SK-N-SH treated with all-trans-retinoic acid at 6 μM for 48 hours (cell line): ENCODE measurements around the gene GPC6.

Source experiments
- ATAC-seq: fragments of 200-7000 bp; cut with Tn5 transposase; 3 replicates; pipeline ENCODE4 v1.9.1; 2020; ENCODE audit warnings: mild to moderate bottlenecking, moderate library complexity
- ARNTL ChIP-seq: fragments of 450-650 bp; formaldehyde crosslinking; IDR thresholded peaks from 2 replicates; pipeline ENCODE4 v1.5.0; 2020; ENCODE audit warnings: low read depth, mild to moderate bottlenecking, moderate library complexity, borderline replicate concordance
- BACH2 ChIP-seq: fragments of 250-450 bp; sonication (Bioruptor Pico); IDR thresholded peaks from 2 replicates; pipeline ENCODE4 v1.9.0; 2021; ENCODE audit warnings: mild to moderate bottlenecking, borderline replicate concordance
- CSDC2 ChIP-seq: fragments of 250-450 bp; sonication (Bioruptor Pico); IDR thresholded peaks from 2 replicates; pipeline ENCODE4 v1.5.0; 2020; ENCODE audit warnings: mild to moderate bottlenecking, moderate library complexity
- CSRNP3 ChIP-seq: fragments of 250-450 bp; sonication (Bioruptor Pico); IDR thresholded peaks from 2 replicates; pipeline ENCODE4 v1.5.1; 2021; ENCODE audit warnings: mild to moderate bottlenecking, moderate library complexity
- ESRRG ChIP-seq: fragments of 250-450 bp; sonication (Bioruptor Pico); IDR thresholded peaks from 2 replicates; pipeline ENCODE4 v1.6.1; 2021; ENCODE audit warnings: mild to moderate bottlenecking
- ISL1 ChIP-seq: fragments of 250-450 bp; sonication (Bioruptor Pico); IDR thresholded peaks from 2 replicates; pipeline ENCODE4 v2.1.2; 2022; ENCODE audit warnings: mild to moderate bottlenecking, moderate library complexity
- OSR1 ChIP-seq: fragments of 250-450 bp; sonication (Bioruptor Pico); IDR thresholded peaks from 2 replicates; pipeline ENCODE4 v1.8.0; 2022; ENCODE audit warnings: moderate library complexity, mild to moderate bottlenecking, inconsistent platforms
- PPARA ChIP-seq: fragments of 250-450 bp; sonication (Bioruptor Pico); IDR thresholded peaks from 2 replicates; pipeline ENCODE4 v1.5.0; 2020; ENCODE audit warnings: mild to moderate bottlenecking, borderline replicate concordance
- RARB ChIP-seq: fragments of 250-450 bp; sonication (Bioruptor Pico); IDR thresholded peaks from 2 replicates; pipeline ENCODE4 v1.8.0; 2021; ENCODE audit warnings: mild to moderate bottlenecking, moderate library complexity
- TCF4 ChIP-seq: fragments of 250-450 bp; sonication (Bioruptor Pico); IDR thresholded peaks from 2 replicates; pipeline ENCODE4 v1.8.0; 2021; ENCODE audit warnings: mild to moderate bottlenecking, moderate library complexity, borderline replicate concordance
- ZC3H10 ChIP-seq: fragments of 250-450 bp; sonication (Bioruptor Pico); IDR thresholded peaks from 2 replicates; pipeline ENCODE4 v1.5.1; 2021; ENCODE audit warnings: mild to moderate bottlenecking, moderate library complexity
- ZFP3 ChIP-seq: fragments of 250-450 bp; sonication (Bioruptor Pico); IDR thresholded peaks from 2 replicates; pipeline ENCODE4 v1.5.0; 2020; ENCODE audit warnings: mild to moderate bottlenecking, moderate library complexity
- ZFP30 ChIP-seq: fragments of 450-650 bp; formaldehyde crosslinking; IDR thresholded peaks from 2 replicates; pipeline ENCODE4 v1.5.0; 2022; ENCODE audit warnings: mild to moderate bottlenecking, moderate library complexity
- ZNF565 ChIP-seq: fragments of 450-650 bp; formaldehyde crosslinking; conservative IDR thresholded peaks from 2 replicates; pipeline ENCODE4 v1.5.0; 2020; ENCODE audit warnings: low read depth, mild to moderate bottlenecking, moderate library complexity
- ZNF70 ChIP-seq: fragments of 450-650 bp; formaldehyde crosslinking; IDR thresholded peaks from 2 replicates; pipeline ENCODE4 v1.5.0; 2020; ENCODE audit warnings: mild to moderate bottlenecking, moderate library complexity
- TF ChIP-seq, protein P1 (sequence below): fragments of 250-450 bp; sonication (Bioruptor Pico); IDR thresholded peaks from 2 replicates; pipeline ENCODE4 v1.5.0; 2020; ENCODE audit warnings: mild to moderate bottlenecking, moderate library complexity
- TF ChIP-seq, protein P2 (sequence below): fragments of 250-450 bp; sonication (Bioruptor Pico); IDR thresholded peaks from 2 replicates; pipeline ENCODE4 v1.8.0; 2020; ENCODE audit warnings: mild to moderate bottlenecking, moderate library complexity, borderline replicate concordance
- TF ChIP-seq, protein P3 (sequence below): fragments of 250-450 bp; sonication (Bioruptor Pico); IDR thresholded peaks from 2 replicates; pipeline ENCODE4 v1.8.0; 2021; ENCODE audit warnings: low read depth, mild to moderate bottlenecking, moderate library complexity, borderline replicate concordance

The GPC6 gene

DNA sequence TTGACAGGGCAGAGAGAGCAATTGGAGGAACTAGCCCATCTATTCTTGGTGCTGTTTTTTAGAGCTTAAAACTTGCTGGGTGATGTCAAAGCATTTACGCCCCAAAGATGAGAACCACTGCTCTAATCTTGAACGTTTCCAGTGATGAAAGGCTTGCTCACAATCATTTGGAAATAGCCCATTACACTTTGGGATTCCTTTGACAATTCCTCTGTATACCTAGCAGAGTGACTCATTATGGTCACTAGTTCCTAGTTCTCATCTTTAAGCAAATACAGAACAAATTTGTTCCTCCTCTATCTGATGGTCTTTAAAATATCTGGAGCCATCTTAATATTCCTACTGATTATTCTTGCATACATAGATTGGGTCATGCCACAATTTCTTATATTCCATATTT, 112.3 kb downstream of the GPC6 start:
- no peak; the same call in 2 of the 3 replicates for ATAC-seq
- TF ChIP-seq, protein P1, sequence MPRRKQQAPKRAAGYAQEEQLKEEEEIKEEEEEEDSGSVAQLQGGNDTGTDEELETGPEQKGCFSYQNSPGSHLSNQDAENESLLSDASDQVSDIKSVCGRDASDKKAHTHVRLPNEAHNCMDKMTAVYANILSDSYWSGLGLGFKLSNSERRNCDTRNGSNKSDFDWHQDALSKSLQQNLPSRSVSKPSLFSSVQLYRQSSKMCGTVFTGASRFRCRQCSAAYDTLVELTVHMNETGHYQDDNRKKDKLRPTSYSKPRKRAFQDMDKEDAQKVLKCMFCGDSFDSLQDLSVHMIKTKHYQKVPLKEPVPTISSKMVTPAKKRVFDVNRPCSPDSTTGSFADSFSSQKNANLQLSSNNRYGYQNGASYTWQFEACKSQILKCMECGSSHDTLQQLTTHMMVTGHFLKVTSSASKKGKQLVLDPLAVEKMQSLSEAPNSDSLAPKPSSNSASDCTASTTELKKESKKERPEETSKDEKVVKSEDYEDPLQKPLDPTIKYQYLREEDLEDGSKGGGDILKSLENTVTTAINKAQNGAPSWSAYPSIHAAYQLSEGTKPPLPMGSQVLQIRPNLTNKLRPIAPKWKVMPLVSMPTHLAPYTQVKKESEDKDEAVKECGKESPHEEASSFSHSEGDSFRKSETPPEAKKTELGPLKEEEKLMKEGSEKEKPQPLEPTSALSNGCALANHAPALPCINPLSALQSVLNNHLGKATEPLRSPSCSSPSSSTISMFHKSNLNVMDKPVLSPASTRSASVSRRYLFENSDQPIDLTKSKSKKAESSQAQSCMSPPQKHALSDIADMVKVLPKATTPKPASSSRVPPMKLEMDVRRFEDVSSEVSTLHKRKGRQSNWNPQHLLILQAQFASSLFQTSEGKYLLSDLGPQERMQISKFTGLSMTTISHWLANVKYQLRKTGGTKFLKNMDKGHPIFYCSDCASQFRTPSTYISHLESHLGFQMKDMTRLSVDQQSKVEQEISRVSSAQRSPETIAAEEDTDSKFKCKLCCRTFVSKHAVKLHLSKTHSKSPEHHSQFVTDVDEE (CRISPR knock-in tag), result no peak
- TF ChIP-seq RARB (CRISPR knock-in tag), result no peak
- no peak for TF ChIP-seq ZNF70 (CRISPR knock-in tag)
- no peak for TF ChIP-seq TCF4 (CRISPR knock-in tag)
- no peak for TF ChIP-seq ZFP3 (CRISPR knock-in tag)
- no peak for TF ChIP-seq ARNTL
- no peak for TF ChIP-seq BACH2 (CRISPR knock-in tag)
- TF ChIP-seq PPARA (CRISPR knock-in tag), result no peak
- no peak for TF ChIP-seq ZC3H10 (CRISPR knock-in tag)
- TF ChIP-seq CSRNP3 (CRISPR knock-in tag), result no peak

- peak; percentile 79 for ATAC-seq
- no peak for TF ChIP-seq ZFP30 (CRISPR knock-in tag)
- peak; percentile 48 for TF ChIP-seq ISL1 (CRISPR knock-in tag)
- TF ChIP-seq ZC3H10 (CRISPR knock-in tag), result peak; percentile 66; the same call in 1 of the 2 replicates
Observed at GRCh38 chr13:93339550-93339949, 112.9 kb downstream of the GPC6 start.

- ATAC-seq, result no peak
- TF ChIP-seq OSR1 (CRISPR knock-in tag) (no peak), CSRNP3 (CRISPR knock-in tag) (no peak), PPARA (CRISPR knock-in tag) (no peak), ZFP3 (CRISPR knock-in tag) (no peak), CSDC2 (no peak), TCF4 (CRISPR knock-in tag) (no peak), ESRRG (CRISPR knock-in tag) (no peak), ARNTL (no peak), ZNF70 (CRISPR knock-in tag) (no peak), ZNF565 (CRISPR knock-in tag) (no peak), BACH2 (CRISPR knock-in tag) (no peak), RARB (CRISPR knock-in tag) (no peak), ISL1 (CRISPR knock-in tag) (no peak)
- TF ChIP-seq, protein P2, sequence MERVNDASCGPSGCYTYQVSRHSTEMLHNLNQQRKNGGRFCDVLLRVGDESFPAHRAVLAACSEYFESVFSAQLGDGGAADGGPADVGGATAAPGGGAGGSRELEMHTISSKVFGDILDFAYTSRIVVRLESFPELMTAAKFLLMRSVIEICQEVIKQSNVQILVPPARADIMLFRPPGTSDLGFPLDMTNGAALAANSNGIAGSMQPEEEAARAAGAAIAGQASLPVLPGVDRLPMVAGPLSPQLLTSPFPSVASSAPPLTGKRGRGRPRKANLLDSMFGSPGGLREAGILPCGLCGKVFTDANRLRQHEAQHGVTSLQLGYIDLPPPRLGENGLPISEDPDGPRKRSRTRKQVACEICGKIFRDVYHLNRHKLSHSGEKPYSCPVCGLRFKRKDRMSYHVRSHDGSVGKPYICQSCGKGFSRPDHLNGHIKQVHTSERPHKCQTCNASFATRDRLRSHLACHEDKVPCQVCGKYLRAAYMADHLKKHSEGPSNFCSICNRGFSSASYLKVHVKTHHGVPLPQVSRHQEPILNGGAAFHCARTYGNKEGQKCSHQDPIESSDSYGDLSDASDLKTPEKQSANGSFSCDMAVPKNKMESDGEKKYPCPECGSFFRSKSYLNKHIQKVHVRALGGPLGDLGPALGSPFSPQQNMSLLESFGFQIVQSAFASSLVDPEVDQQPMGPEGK, result no peak
- TF ChIP-seq, protein P3, sequence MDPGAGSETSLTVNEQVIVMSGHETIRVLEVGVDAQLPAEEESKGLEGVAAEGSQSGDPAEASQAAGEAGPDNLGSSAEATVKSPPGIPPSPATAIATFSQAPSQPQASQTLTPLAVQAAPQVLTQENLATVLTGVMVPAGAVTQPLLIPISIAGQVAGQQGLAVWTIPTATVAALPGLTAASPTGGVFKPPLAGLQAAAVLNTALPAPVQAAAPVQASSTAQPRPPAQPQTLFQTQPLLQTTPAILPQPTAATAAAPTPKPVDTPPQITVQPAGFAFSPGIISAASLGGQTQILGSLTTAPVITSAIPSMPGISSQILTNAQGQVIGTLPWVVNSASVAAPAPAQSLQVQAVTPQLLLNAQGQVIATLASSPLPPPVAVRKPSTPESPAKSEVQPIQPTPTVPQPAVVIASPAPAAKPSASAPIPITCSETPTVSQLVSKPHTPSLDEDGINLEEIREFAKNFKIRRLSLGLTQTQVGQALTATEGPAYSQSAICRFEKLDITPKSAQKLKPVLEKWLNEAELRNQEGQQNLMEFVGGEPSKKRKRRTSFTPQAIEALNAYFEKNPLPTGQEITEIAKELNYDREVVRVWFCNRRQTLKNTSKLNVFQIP (CRISPR knock-in tag), result no peak
- TF ChIP-seq, protein P1 (CRISPR knock-in tag), result no peak
Observed at GRCh38 chr13:93341517-93341916, 114.9 kb downstream of the GPC6 start.
